ENCODE results near the gene PSMF1. TPM values are rescaled to one million over a fixed set of nuclear protein-coding genes. Genes with fewer than 3 reads are reported as not detected.
"Not testable (repeated sequence)": the region's sequence is repeated elsewhere in the genome, so short reads cannot be mapped to it uniquely, and the experiment has no call there.

Gene PSMF1
- total RNA-seq, 4 donors from 2014 or later: 70.0 to 111 (median 89.0) TPM

DNA sequence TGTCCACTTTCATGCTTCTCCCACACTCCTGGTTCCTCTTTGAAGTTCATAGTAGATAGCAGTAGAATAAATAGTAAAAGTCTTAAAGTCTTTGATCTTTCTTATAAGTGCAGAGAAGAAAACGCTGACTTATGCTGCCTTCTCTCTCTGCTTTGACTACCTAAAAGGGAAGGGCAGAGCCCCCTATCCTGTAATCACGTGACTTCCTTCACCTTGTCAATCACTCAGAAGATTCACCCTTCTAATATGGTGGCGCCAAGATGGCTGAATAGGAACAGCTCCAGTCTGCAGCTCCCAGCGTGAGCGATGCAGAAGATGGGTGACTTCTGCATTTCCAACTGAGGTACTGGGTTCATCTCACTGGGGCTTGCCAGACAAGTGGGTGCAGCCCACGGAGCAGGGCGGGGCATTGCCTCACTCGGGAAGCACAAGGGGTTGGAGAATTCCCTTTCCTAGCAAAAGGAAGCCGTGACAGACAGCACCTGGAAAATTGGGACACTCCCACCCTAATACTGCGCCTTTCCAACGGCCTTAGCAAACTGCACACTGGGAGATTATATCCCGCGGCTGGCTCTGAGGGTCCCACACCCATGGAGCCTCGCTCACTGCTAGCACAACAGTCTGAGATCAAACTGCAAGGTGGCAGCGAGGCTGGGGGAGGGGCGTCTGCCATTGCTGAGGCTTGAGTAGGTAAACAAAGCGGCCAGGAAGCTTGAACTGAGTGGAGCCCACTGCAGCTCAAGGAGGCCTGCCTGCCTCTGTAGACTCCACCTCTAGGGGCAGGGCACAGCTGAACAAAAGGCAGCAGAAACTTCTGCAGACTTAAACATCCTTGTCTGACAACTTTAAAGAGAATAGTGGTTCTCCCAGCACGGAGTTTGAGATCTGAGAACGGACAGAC lies 98.4 kb downstream of the PSMF1 start:
- DNase-seq; H3K27ac ChIP-seq; H3K4me3 ChIP-seq; H3K4me1 ChIP-seq; intact Hi-C loops (cut with DNase I); H3K36me3 ChIP-seq; H3K9me3 ChIP-seq: not testable (repeated sequence)
- TF ChIP-seq, protein P1, sequence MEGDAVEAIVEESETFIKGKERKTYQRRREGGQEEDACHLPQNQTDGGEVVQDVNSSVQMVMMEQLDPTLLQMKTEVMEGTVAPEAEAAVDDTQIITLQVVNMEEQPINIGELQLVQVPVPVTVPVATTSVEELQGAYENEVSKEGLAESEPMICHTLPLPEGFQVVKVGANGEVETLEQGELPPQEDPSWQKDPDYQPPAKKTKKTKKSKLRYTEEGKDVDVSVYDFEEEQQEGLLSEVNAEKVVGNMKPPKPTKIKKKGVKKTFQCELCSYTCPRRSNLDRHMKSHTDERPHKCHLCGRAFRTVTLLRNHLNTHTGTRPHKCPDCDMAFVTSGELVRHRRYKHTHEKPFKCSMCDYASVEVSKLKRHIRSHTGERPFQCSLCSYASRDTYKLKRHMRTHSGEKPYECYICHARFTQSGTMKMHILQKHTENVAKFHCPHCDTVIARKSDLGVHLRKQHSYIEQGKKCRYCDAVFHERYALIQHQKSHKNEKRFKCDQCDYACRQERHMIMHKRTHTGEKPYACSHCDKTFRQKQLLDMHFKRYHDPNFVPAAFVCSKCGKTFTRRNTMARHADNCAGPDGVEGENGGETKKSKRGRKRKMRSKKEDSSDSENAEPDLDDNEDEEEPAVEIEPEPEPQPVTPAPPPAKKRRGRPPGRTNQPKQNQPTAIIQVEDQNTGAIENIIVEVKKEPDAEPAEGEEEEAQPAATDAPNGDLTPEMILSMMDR (IDR thresholded peaks at IDR 0.05): peak in 1 of 6 experiments; percentile 10
- peaks cover 0 to 50% (median 0%) of the 10 kb centered on the region in 4 donors for H3K27me3 ChIP-seq
- WGBS, 2 donors: 62 to 75% methylated on average over 10 to 14 of the region's 19 CpGs

Other genes starting within 250 kb of the PSMF1 start
- gene ANGPT4, start 202.3 kb upstream of the PSMF1 start, total RNA-seq: under 1 TPM in 3 of 4 donors, not detected in 1; under 0.01 to 0.38 (median 0.09) TPM
- under 1 TPM in 3 of 4 donors, not detected in 1; 0.18 to 0.23 (median 0.19) TPM for gene RSPO4, start 116.3 kb upstream of the PSMF1 start, total RNA-seq
- 1 to 10 TPM in 1 of 4 donors, under 1 TPM in 3; 0.13 to 1.1 (median 0.77) TPM for gene TMEM74B, start 66.4 kb downstream of the PSMF1 start, total RNA-seq
- 1 to 10 TPM in 1 of 4 donors, not detected in 3; 1.1 TPM for gene C20orf202, start 84.9 kb downstream of the PSMF1 start, total RNA-seq
- not detected for gene RAD21L1, start 107.4 kb downstream of the PSMF1 start, total RNA-seq
- 1 to 10 TPM in 3 of 4 donors, under 1 TPM in 1; 0.83 to 2.5 (median 1.5) TPM for gene SNPH, start 147.7 kb downstream of the PSMF1 start, total RNA-seq
- gene SDCBP2, start 210.5 kb downstream of the PSMF1 start, total RNA-seq: 100 to 1,000 TPM in 3 of 4 donors, 10 to 100 TPM in 1; 90.2 to 175 (median 134) TPM